ENCODE measurements around the gene CRYL1. TPM values are rescaled to one million over a fixed set of nuclear protein-coding genes. Genes with fewer than 3 reads are reported as not detected.

Gene CRYL1
- total and polyA plus RNA-seq, 4 donors: 14.1 to 24.1 (median 22.1) TPM

DNA sequence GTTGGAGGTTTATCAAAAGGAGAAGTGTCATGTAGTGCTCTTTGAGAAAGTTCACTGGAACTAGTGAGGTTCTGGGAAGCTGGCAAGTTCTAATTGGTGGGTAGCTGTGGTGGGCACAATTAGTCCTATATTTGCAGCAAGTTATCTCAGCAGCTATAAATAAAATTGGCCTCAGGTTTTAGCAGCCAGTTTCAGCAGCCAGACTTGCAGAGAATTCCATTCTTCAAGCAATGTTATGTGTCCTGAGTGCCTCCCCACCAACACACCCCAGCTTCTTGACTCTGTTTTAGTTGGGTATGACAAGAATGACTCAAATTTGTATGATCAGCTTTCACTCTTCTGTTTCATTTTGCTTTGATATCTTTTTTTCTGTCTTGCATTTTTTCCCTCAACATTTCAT, 46.0 kb upstream of the CRYL1 start:
- H3K36me3 ChIP-seq (ENCODE audit: control insufficient read depth in 4 of 4, insufficient read depth in 4 of 4, low read length in 4 of 4): peaks cover 3 to 13% (median 8%) of the 10 kb centered on the region in 4 donors
- H3K27me3 ChIP-seq (ENCODE audit: control insufficient read depth in 3 of 3, insufficient read depth in 3 of 3, low read length in 2 of 3): no peaks in the 10 kb centered on the region
- H3K9me3 ChIP-seq (ENCODE audit: control insufficient read depth in 4 of 4, insufficient read depth in 3 of 4, low read length in 3 of 4): peaks cover 0 to 3% (median 0%) of the 10 kb centered on the region in 4 donors
- H3K4me3 ChIP-seq: no peak overlapping the region
- H3K9ac ChIP-seq (ENCODE audit: insufficient read depth in 1 of 2, low read length in 2 of 2): no peak overlapping the region
- TF ChIP-seq, protein P1, sequence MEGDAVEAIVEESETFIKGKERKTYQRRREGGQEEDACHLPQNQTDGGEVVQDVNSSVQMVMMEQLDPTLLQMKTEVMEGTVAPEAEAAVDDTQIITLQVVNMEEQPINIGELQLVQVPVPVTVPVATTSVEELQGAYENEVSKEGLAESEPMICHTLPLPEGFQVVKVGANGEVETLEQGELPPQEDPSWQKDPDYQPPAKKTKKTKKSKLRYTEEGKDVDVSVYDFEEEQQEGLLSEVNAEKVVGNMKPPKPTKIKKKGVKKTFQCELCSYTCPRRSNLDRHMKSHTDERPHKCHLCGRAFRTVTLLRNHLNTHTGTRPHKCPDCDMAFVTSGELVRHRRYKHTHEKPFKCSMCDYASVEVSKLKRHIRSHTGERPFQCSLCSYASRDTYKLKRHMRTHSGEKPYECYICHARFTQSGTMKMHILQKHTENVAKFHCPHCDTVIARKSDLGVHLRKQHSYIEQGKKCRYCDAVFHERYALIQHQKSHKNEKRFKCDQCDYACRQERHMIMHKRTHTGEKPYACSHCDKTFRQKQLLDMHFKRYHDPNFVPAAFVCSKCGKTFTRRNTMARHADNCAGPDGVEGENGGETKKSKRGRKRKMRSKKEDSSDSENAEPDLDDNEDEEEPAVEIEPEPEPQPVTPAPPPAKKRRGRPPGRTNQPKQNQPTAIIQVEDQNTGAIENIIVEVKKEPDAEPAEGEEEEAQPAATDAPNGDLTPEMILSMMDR (IDR thresholded peaks at IDR 0.05; ENCODE audit: control extremely low read depth, extremely low read depth): no peak
- DNase-seq: no peak
- ATAC-seq (ENCODE audit: insufficient read depth, low FRiP score): no peak
- H3K27ac ChIP-seq (ENCODE audit: low read depth in 1 of 2, low read length in 1 of 2): no peak overlapping the region
- H3K4me1 ChIP-seq (ENCODE audit: control insufficient read depth in 5 of 5, insufficient read depth in 5 of 5, low read length in 5 of 5): peaks cover 0 to 10% (median 0%) of the 10 kb centered on the region in 5 donors

GRCh38 chr13:20570517-20570916, 44.9 kb upstream of the CRYL1 start:
- peaks cover 0 to 14% (median 0%) of the 10 kb centered on the region in 5 donors for H3K4me1 ChIP-seq (ENCODE audit: control insufficient read depth in 5 of 5, insufficient read depth in 5 of 5, low read length in 5 of 5)
- ATAC-seq (ENCODE audit: insufficient read depth, low FRiP score) (no peak), DNase-seq (no peak)
- no peak overlapping the region for H3K9ac ChIP-seq (ENCODE audit: insufficient read depth in 1 of 2, low read length in 2 of 2)
- no peak overlapping the region for H3K4me3 ChIP-seq
- 50 to 74% methylated on average over 1 of the region's 1 CpG for WGBS, 2 donors
- H3K27ac ChIP-seq (ENCODE audit: low read depth in 1 of 2, low read length in 1 of 2): no peak overlapping the region
- H3K36me3 ChIP-seq (ENCODE audit: control insufficient read depth in 4 of 4, insufficient read depth in 4 of 4, low read length in 4 of 4): peaks cover 3 to 7% (median 5%) of the 10 kb centered on the region in 4 donors
- TF ChIP-seq, protein P1 (IDR thresholded peaks at IDR 0.05; ENCODE audit: control extremely low read depth, extremely low read depth): no peak
- H3K27me3 ChIP-seq (ENCODE audit: control insufficient read depth in 3 of 3, insufficient read depth in 3 of 3, low read length in 2 of 3): no peaks in the 10 kb centered on the region
- peaks cover 0 to 1% (median 0%) of the 10 kb centered on the region in 4 donors for H3K9me3 ChIP-seq (ENCODE audit: control insufficient read depth in 4 of 4, insufficient read depth in 3 of 4, low read length in 3 of 4)

- Histone ChIP-seq H3K4me3 (peak overlapping the region; percentile 81), H3K27ac (ENCODE audit: low read depth in 1 of 2, low read length in 1 of 2) (peak overlapping the region; percentile 32 to 99), H3K4me1 (ENCODE audit: control insufficient read depth in 5 of 5, insufficient read depth in 5 of 5, low read length in 5 of 5) (peaks cover 0 to 14% (median 0%) of the 10 kb centered on the region in 5 donors), H3K9me3 (ENCODE audit: control insufficient read depth in 4 of 4, insufficient read depth in 3 of 4, low read length in 3 of 4) (no peaks in the 10 kb centered on the region), H3K27me3 (ENCODE audit: control insufficient read depth in 3 of 3, insufficient read depth in 3 of 3, low read length in 2 of 3) (no peaks in the 10 kb centered on the region), H3K9ac (ENCODE audit: insufficient read depth in 1 of 2, low read length in 2 of 2) (peak overlapping the region; percentile 58 to 96), H3K36me3 (ENCODE audit: control insufficient read depth in 4 of 4, insufficient read depth in 4 of 4, low read length in 4 of 4) (peaks cover 0 to 3% (median 0%) of the 10 kb centered on the region in 4 donors)
- ATAC-seq (ENCODE audit: insufficient read depth, low FRiP score) (no peak), DNase-seq (peak in 1 of 3 donors; percentile 16)
- WGBS, 2 donors: 30 to 54% methylated on average over 9 of the region's 9 CpGs
- TF ChIP-seq, protein P1 (IDR thresholded peaks at IDR 0.05; ENCODE audit: control extremely low read depth, extremely low read depth): no peak
Measured at GRCh38 chr13:20567881-20568528, 42.3 kb upstream of the CRYL1 start.
